NCI-H1048 (cell line): Measurements from ENCODE around the gene KCNJ18.
"Not testable (repeated sequence)": the region's sequence is repeated elsewhere in the genome, so short reads cannot be mapped to it uniquely, and the experiment has no call there.

Experiments used
- DNase-seq: peaks from one replicate; lab custom pipeline; 2025; lab: John Stamatoyannopoulos, UW

The KCNJ18 gene

GRCh38 chr17:21685061-21685795 lies 7.1 kb upstream of the KCNJ18 start:
- DNase-seq = not testable (repeated sequence)

DNA sequence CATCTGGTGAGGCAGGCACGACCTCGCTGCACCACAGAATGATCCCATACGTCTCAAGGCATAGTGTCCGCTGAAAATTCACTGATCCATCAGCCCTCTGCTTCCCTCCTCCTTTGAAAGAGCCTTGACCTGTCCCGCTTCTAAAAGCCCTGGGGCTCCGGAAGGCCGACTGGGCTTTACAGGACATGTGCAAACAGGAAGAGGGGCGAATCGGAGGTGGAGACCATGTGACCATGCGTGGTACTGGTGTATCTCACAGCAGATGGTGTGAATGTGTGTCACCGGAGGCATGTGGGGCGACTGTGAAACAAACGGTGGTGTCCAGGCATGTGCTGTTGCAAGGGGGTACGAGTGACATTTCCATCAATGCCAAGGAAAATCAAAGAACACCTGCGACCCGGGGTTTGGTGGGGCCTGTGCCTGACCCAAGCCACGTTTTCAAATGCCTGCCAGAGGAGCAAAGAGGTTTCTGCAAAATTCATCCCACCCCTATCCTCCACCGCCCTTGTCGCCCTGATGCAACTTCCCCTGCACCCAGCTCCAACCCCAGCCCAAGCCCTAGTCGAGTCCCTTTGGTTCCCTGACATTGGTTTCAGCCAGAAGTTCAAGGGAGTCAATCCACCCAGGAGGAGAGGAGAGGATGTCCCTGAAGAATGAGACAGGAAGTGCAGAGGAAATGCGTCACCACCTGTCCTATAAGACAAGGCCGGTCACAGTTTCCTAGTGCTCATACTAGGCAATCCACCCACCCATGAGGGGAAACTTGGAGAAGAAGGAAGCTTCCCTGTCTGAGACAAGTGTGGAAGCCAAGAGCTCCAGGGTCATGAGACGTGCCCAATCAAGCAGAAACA lies 5.9 kb upstream of the KCNJ18 start:
- no peak for DNase-seq

DNA sequence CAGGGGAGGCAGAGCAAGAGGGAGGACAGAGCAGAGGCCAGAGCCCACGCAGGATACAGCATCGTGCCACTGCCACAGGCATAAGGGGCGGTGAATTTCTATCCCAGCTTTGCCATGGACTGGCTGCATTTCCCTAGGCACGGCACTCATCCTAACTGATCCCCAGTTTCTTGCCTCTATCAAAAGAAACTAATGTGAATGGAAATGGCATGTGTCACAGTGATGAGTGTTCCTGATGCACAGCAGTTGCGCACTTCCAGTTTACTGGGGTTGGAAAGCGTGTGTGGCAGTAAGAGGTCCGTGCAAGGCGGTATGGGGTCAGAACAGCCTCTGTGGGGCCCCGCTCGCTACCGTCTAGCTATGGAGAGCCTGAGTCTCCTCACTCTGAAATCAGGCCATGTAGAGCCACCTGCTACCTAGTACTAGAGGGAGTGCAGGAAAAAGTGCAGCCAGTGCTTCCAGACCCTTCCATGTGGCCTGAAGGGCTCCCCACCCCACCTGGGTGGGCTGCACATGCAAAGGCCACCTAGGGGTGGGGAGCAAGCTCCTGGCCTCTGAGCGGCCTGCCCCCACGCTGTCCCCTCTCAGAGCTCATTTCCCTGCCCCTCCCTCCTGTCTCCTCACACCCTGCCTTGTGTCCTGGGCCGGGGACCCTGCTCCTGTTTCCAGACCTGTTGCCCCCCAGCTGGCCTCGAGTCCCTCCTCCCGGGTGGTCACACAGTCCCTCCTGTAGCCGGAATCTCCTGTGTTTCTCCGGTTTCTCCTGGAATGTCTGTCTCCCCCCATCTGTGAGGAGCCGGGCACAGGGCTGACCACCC lies 5.0 kb upstream of the KCNJ18 start:
- DNase-seq = no peak

- no peak for DNase-seq
Observed at GRCh38 chr17:21688293-21688949, 3.9 kb upstream of the KCNJ18 start.

- no peak for DNase-seq
Observed at GRCh38 chr17:21689604-21690003, 2.7 kb upstream of the KCNJ18 start.

DNA sequence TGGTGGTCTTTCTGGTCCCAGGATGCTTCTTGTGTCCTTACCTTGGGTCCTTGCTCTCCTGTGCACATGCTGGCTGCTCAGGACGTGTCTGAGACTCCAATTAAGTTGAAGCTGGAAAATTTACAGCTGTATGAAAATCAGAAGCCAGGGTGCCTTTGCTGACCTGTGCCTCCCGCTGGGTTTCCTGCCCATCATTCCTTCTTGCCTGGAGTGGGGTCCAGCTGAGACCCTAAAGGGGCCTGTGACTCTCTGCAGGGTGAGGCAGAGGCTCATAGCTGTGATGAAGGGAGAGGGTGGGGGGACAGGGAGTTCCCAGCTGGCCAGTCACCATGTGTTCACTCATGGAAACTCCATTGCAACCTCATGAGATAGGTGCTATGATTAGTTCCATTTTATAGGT lies 1.5 kb upstream of the KCNJ18 start:
- DNase-seq = not testable (repeated sequence)

DNA sequence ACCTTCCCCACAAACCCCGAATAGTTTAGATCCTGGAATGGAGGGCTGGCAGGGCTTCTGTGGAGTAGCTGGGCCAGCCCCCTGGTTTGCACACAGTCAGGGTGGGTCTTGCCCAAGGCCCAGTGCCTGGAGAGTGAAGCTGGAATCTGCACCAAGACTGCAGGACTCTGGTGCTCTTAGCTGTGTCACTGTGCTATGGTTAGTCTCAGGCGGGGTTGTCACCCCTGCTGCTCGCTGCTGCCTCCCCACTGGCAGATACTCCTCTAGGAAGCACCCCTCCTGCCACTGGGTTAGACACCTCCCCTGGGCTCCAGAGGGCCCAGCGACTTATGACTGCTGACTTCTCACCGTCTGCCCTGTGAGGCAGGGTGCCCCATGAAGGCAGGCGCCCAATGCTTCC lies 842 bp upstream of the KCNJ18 start:
- DNase-seq = not testable (repeated sequence)

GRCh38 chr17:21692704-21693065 lies 362 bp downstream of the KCNJ18 start:
- not testable (repeated sequence) for DNase-seq

- DNase-seq = not testable (repeated sequence)
Observed at GRCh38 chr17:21693391-21693796, 1.1 kb downstream of the KCNJ18 start.

DNA sequence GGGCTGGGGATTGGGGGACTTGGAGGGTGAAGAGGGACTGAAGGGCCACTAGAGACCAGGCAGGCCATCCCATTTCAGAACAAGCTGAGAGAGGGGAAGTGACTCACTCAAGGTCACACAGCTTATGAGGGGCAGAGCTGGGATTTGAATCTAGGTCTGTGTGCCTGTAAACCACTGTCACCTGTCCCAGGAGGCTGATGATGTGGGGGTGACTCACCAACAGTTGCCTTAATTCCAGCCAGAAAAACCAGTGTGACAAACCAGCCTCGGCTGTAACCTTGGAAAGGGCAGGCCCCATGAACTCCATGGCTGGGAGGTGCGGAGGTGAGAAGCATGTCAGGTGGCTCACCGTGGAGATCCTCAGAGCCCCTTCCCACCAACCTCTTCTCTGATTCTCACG lies 1.6 kb downstream of the KCNJ18 start:
- not testable (repeated sequence) for DNase-seq

GRCh38 chr17:21696227-21696626 lies 3.9 kb downstream of the KCNJ18 start:
- DNase-seq = not testable (repeated sequence)

DNA sequence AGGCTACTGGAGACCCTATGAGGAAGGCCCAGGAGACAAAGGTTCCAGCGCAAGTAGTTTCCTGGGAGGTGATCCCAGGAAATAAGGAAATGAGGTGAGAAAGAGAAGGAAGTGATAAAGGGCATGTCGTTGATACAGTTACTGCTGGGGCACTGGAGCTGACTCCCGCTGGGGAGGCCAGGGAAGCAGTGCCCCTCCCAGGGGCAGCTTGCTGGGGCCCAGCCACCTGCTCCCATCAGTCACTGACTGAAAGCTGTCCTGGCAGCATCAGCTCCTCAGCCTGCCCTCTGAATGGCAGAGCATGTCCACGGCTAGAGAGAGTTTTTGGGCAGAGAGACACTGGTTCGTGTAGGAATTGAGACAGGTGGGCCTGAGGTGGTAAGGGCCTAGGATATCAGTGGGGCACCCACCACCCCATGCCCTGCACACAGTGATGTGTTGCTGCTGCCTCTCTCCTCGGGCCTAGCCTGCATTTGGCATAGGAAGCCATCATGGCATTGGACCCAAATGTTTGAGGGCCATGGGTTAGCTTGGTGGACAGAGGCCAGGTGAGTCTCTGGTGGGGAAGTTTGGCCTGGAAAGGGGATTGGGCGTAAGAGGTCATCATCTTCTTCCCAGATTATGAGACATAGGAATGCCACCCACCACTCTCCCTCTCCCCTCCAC lies 4.7 kb downstream of the KCNJ18 start:
- not testable (repeated sequence) for DNase-seq

DNA sequence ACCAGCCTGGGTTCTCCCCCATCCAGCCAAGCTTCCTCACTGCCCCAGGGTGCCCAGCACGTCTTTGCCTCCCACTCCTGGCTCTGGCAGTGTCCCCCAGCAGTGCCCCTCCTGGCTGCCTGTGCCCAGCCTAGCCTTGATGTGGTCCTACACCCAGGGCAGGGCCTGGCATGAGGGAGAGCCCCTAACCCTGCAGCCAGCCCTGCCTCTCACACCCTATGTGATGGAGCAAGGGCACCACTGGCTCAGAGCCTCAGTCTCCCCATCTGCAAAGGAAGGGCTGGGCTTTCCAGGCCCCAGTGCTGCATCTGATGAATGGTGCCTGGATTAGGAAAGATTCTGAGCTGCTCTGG lies 5.2 kb downstream of the KCNJ18 start:
- not testable (repeated sequence) for DNase-seq

- not testable (repeated sequence) for DNase-seq
Observed at GRCh38 chr17:21698437-21699075, 6.2 kb downstream of the KCNJ18 start.

GRCh38 chr17:21699124-21699523 lies 6.8 kb downstream of the KCNJ18 start:
- not testable (repeated sequence) for DNase-seq

DNA sequence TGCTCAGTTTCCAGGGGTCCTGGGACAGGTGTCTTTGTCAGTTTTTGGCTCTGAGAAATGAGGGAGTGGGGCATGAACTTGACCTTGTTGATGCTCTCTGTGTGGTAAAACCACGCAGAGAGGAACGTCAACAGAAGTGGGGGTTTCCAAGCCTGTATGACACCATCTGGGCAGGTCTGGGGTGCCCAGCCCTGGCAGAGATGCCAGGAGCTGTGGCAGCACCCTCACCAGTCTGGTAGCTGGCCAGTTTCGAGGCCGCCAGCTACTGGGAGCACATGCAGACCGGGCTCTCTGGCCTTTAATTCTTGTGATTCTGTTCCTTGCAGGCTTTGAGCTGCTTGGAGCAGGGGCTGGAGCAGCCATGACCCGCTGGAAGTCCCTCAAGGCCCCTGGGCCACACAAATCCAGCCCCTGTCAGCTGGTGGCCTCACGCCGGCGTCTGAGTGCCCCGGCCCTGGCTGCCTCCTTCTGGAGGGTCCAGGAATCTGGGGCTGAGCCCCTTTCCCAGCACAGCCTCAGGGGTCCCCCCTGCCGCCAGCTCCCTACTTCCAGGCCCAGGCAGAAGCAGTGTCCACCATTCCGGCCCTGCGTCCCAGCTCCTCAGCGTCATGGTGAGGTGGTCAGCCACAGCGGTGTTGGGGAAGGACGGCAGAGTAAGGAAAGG lies 7.4 kb downstream of the KCNJ18 start:
- not testable (repeated sequence) for DNase-seq

DNA sequence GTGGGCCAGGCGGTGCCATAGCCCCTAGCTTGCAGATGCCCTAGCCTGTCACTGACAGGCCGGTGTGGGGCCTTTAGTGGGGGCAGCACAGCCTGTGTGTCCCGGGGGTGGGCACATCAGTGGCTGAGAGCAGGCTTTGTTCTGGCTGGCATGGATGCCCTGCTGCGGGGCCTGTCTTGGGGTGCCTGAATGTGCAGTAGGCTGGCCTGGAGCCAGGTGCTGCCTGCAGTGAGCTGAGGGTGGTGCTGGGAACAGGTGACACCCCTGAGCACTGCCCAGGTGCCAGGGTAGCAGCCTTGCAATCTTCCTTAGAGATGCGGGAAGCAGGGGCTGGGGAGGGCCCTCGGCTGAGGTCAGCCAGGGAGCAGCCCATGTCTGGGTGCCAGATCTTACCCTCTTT lies 8.8 kb downstream of the KCNJ18 start:
- DNase-seq = not testable (repeated sequence)

DNA sequence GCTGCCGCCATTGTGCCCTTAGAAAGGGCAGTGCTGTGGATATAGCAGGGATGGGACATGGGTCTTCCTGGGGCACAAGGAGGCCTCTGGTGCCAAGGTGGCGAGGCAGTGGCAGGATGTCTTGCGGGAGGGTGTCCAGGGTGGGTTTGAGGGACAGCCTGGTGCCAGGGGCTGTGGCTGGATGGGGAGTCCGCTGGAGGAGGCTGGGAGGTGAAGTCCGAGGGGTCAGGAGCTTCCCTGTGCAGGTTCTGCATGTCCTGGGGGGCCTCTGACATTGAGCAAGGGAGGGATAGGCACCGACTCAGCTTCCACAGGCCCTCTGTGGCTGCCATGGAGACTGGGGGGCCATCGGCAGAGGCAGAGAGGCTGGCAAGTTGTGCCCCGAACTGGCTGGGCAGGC lies 9.7 kb downstream of the KCNJ18 start:
- not testable (repeated sequence) for DNase-seq

- DNase-seq = not testable (repeated sequence)
Observed at GRCh38 chr17:21702521-21702920, 10.2 kb downstream of the KCNJ18 start.

- not testable (repeated sequence) for DNase-seq
Observed at GRCh38 chr17:21702940-21703640, 10.8 kb downstream of the KCNJ18 start.
